Activated B cell treated with CpG ODN at 0.5 μM for 24 hours (primary cell): ENCODE data around the gene KDM4D. TPM values are rescaled to one million over a fixed set of nuclear protein-coding genes. Genes with fewer than 3 reads are reported as not detected.
"Not testable (repeated sequence)": the region's sequence is repeated elsewhere in the genome, so short reads cannot be mapped to it uniquely, and the experiment has no call there.

Source experiments
- ATAC-seq: fragments of 200-7000 bp; cut with Tn5 transposase; one replicate; pipeline ENCODE4 v1.10.0; 2021; ENCODE audit warnings: low read depth, mild to moderate bottlenecking, moderate library complexity
- CTCF ChIA-PET: fragments of 350-600 bp; sonication (Branson Sonifier 250); formaldehyde crosslinking; loops from one replicate; lab custom pipeline; 2021; ENCODE audit warnings: antibody characterized with exemption; lab: Charles Lee
- POLR2A ChIA-PET: fragments of 350-600 bp; sonication (Branson Sonifier 250); formaldehyde crosslinking; loops from one replicate; lab custom pipeline; 2021; ENCODE audit warnings: antibody characterized with exemption; lab: Charles Lee
- DNase-seq: peaks from one replicate; pipeline ENCODE4 v3.0.0; 2022
- H3K27ac Mint-ChIP-seq: one replicate; pipeline ENCODE4 v1.8.0; 2020; ENCODE audit warnings: mixed read lengths
- H3K27me3 Mint-ChIP-seq: one replicate; pipeline ENCODE4 v1.8.0; 2021; ENCODE audit warnings: mixed read lengths
- H3K36me3 Mint-ChIP-seq: one replicate; pipeline ENCODE4 v1.8.0; 2021; ENCODE audit warnings: low read depth, mixed read lengths
- H3K4me1 Mint-ChIP-seq: one replicate; pipeline ENCODE4 v1.8.0; 2021; ENCODE audit warnings: mixed read lengths
- H3K4me3 Mint-ChIP-seq: one replicate; pipeline ENCODE4 v1.8.0; 2020; ENCODE audit warnings: mild to moderate bottlenecking, mixed read lengths
- H3K9me3 Mint-ChIP-seq: one replicate; pipeline ENCODE4 v1.8.0; 2020; ENCODE audit warnings: mixed read lengths
- CTCF ChIP-seq: fragments of 200-600 bp; IDR thresholded peaks from one replicate; pipeline ENCODE4 v1.8.0; 2022; ENCODE audit warnings: antibody characterized with exemption, mild to moderate bottlenecking
- intact Hi-C: fragments of 100-400 bp; cut with micrococcal nuclease; formaldehyde crosslinking; loops from one replicate; pipeline ENCODE4 v1.15.1; 2024
- total RNA-seq: library from RNA; stranded (reverse); gene quantifications from 2 replicates; pipeline ENCODE4 v1.2.3, GENCODE V29; 2022

KDM4D gene
- total RNA-seq, 1 donor from 2014 or later = 0.67 TPM

GRCh38 chr11:95024958-95025357, 51.4 kb downstream of the KDM4D start, which contains the start of gene KDM4E:
TSS of gene KDM4E (plus strand) at chr11:95025258. CDS start at chr11:95025558, 300 bp downstream.
- TF ChIP-seq CTCF = no peak
- Mint-ChIP-seq H3K27ac (no peak within 1 kb of the TSS), H3K4me1 (no peaks in the 10 kb centered on the region), H3K36me3 (no peaks in the 10 kb centered on the region), H3K9me3 (no peaks in the 10 kb centered on the region), H3K4me3 (no peak within 1 kb of the TSS), H3K27me3 (no peaks in the 10 kb centered on the region)
- intact Hi-C loops = no loop called here
- POLR2A ChIA-PET = no interaction called here
- CTCF ChIA-PET = no interaction called here
- DNase-seq = no peak
- no peak for ATAC-seq

- ATAC-seq, H3K4me3 Mint-ChIP-seq, POLR2A ChIA-PET, DNase-seq, H3K36me3 Mint-ChIP-seq, CTCF ChIA-PET, H3K27me3 Mint-ChIP-seq, H3K4me1 Mint-ChIP-seq, H3K9me3 Mint-ChIP-seq, H3K27ac Mint-ChIP-seq, intact Hi-C loops: not testable (repeated sequence)
These were observed 52.1 kb downstream of the KDM4D start for GRCh38 chr11:95025594-95025993.

- Mint-ChIP-seq H3K9me3 (no peaks in the 10 kb centered on the region), H3K4me3 (no peak overlapping the region), H3K27ac (no peak overlapping the region), H3K4me1 (no peaks in the 10 kb centered on the region), H3K36me3 (no peaks in the 10 kb centered on the region), H3K27me3 (peaks cover under 1% of the 10 kb centered on the region)
- intact Hi-C loops = no loop called here
- DNase-seq (no peak), ATAC-seq (no peak)
- no peak for TF ChIP-seq CTCF
- POLR2A ChIA-PET = interaction anchor here (0.7 kb wide), 1 partner anchor 11 kb away, joined by 3 read pairs; no protein-coding TSS in a partner anchor
- CTCF ChIA-PET = no interaction called here
These were observed 54.8 kb downstream of the KDM4D start for GRCh38 chr11:95028357-95028756.

GRCh38 chr11:95033051-95033450, 59.5 kb downstream of the KDM4D start:
- TF ChIP-seq CTCF = no peak
- no peaks in the 10 kb centered on the region for H3K9me3 Mint-ChIP-seq
- H3K27me3 Mint-ChIP-seq = peaks cover 12% of the 10 kb centered on the region
- H3K4me3 Mint-ChIP-seq = no peak overlapping the region
- POLR2A ChIA-PET = no interaction called here
- no peak overlapping the region for H3K27ac Mint-ChIP-seq
- DNase-seq = no peak
- intact Hi-C loops = no loop called here
- ATAC-seq = no peak
- no peaks in the 10 kb centered on the region for H3K36me3 Mint-ChIP-seq
- CTCF ChIA-PET = no interaction called here
- no peaks in the 10 kb centered on the region for H3K4me1 Mint-ChIP-seq

- ChIA-PET POLR2A (no interaction called here), CTCF (no interaction called here)
- no peak overlapping the region for H3K4me3 Mint-ChIP-seq
- DNase-seq = no peak
- no peak for TF ChIP-seq CTCF
- no peak overlapping the region for H3K27ac Mint-ChIP-seq
- peaks cover 17% of the 10 kb centered on the region for H3K27me3 Mint-ChIP-seq
- H3K4me1 Mint-ChIP-seq = no peaks in the 10 kb centered on the region
- H3K9me3 Mint-ChIP-seq = no peaks in the 10 kb centered on the region
- intact Hi-C loops = no loop called here
- H3K36me3 Mint-ChIP-seq = no peaks in the 10 kb centered on the region
- ATAC-seq = no peak
These were observed 61.8 kb downstream of the KDM4D start for GRCh38 chr11:95035316-95035715.

GRCh38 chr11:95037356-95038035, 64.0 kb downstream of the KDM4D start:
- H3K4me1 Mint-ChIP-seq, DNase-seq, intact Hi-C loops, H3K27ac Mint-ChIP-seq, H3K9me3 Mint-ChIP-seq, H3K36me3 Mint-ChIP-seq, CTCF ChIA-PET: not testable (repeated sequence)
- Mint-ChIP-seq H3K4me3 (peak overlapping the region; percentile 60), H3K27me3 (peaks cover 25% of the 10 kb centered on the region)
- POLR2A ChIA-PET = interaction anchor here (1.0 kb wide), 1 partner anchor 30 kb away, joined by 3 read pairs; no protein-coding TSS in a partner anchor
- ATAC-seq = peak; percentile 68
